Ishikawa (cell line): Measurements from ENCODE around the gene HBS1L.

Experiments
- CREB1 ChIP-seq: IDR thresholded peaks from 2 replicates; pipeline ENCODE4 v1.6.1; 2012; ENCODE audit warnings: low read depth
- EGR1 ChIP-seq: IDR thresholded peaks from 2 replicates; pipeline ENCODE4 v1.6.1; 2012
- EP300 ChIP-seq: IDR thresholded peaks from 2 replicates; pipeline ENCODE4 v1.6.1; 2012; ENCODE audit warnings: borderline replicate concordance
- FOXM1 ChIP-seq: IDR thresholded peaks from 2 replicates; pipeline ENCODE4 v1.6.1; 2012; ENCODE audit warnings: low read depth, borderline replicate concordance
- RAD21 ChIP-seq: IDR thresholded peaks from 2 replicates; pipeline ENCODE4 v1.6.1; 2012; ENCODE audit warnings: low read depth
- TAF1 ChIP-seq: IDR thresholded peaks from 2 replicates; pipeline ENCODE4 v1.6.1; 2012; ENCODE audit warnings: low read depth, mild to moderate bottlenecking
- TCF12 ChIP-seq: IDR thresholded peaks from 2 replicates; pipeline ENCODE4 v1.6.1; 2012; ENCODE audit warnings: low read depth
- TF ChIP-seq, protein P1 (sequence below): IDR thresholded peaks from 2 replicates; pipeline ENCODE4 v1.6.1; 2012; ENCODE audit warnings: low read depth, mild to moderate bottlenecking

DNA sequence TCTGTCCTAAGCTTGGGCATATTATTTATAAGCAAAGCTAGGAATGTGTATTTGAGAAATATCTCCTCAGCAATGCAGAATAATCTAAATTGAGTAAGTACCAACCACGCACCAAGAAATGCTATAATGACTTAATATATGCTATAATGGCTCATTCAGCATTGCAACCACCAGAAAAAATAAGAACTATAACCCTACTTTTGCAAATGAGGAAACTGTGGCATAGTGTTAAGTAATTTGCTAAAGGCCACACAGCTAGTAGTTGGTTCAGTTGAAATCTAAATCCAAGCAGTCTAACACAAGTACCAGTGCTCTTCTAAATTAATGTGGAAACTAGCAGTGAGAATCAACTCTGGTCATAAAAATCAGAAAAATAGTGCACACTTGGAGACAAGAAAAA is 35.7 kb downstream of the HBS1L start:
- TF ChIP-seq, protein P1, sequence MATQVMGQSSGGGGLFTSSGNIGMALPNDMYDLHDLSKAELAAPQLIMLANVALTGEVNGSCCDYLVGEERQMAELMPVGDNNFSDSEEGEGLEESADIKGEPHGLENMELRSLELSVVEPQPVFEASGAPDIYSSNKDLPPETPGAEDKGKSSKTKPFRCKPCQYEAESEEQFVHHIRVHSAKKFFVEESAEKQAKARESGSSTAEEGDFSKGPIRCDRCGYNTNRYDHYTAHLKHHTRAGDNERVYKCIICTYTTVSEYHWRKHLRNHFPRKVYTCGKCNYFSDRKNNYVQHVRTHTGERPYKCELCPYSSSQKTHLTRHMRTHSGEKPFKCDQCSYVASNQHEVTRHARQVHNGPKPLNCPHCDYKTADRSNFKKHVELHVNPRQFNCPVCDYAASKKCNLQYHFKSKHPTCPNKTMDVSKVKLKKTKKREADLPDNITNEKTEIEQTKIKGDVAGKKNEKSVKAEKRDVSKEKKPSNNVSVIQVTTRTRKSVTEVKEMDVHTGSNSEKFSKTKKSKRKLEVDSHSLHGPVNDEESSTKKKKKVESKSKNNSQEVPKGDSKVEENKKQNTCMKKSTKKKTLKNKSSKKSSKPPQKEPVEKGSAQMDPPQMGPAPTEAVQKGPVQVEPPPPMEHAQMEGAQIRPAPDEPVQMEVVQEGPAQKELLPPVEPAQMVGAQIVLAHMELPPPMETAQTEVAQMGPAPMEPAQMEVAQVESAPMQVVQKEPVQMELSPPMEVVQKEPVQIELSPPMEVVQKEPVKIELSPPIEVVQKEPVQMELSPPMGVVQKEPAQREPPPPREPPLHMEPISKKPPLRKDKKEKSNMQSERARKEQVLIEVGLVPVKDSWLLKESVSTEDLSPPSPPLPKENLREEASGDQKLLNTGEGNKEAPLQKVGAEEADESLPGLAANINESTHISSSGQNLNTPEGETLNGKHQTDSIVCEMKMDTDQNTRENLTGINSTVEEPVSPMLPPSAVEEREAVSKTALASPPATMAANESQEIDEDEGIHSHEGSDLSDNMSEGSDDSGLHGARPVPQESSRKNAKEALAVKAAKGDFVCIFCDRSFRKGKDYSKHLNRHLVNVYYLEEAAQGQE: no peak
- TF ChIP-seq TAF1 (no peak), TCF12 (no peak), CREB1 (no peak), EGR1 (no peak), RAD21 (no peak), EP300 (no peak), FOXM1 (no peak)
